Measurements from ENCODE around the gene TCAIM.

GRCh38 chr3:44321335-44321734, 17.2 kb upstream of the TCAIM start:
- no peak for TF ChIP-seq CTCF (IDR thresholded peaks at IDR 0.05)
- no peak for TF ChIP-seq POLR2A (IDR thresholded peaks at IDR 0.05)

Measured in prostate gland (tissue), 2 donors.